ENCODE data around the gene WFS1.

Gene WFS1

GRCh38 chr4:6327220-6327917, 57.7 kb downstream of the WFS1 start:
- peak; percentile 69 to 75 for DNase-seq (ENCODE audit: low read depth in 2 of 2)
- peak; percentile 92 for TF ChIP-seq CTCF (IDR thresholded peaks at IDR 0.05; ENCODE audit: low read depth, low read length)
- H3K4me3 ChIP-seq (replicated peaks in 1 of 2; ENCODE audit: low read depth in 2 of 2, low read length in 2 of 2), result no peak overlapping the region

GRCh38 chr4:6328526-6328925, 58.9 kb downstream of the WFS1 start:
- no peak for TF ChIP-seq CTCF (IDR thresholded peaks at IDR 0.05; ENCODE audit: low read depth, low read length)
- H3K4me3 ChIP-seq (replicated peaks in 1 of 2; ENCODE audit: low read depth in 2 of 2, low read length in 2 of 2), result no peak overlapping the region
- DNase-seq (ENCODE audit: low read depth in 2 of 2), result no peak

- TF ChIP-seq CTCF (IDR thresholded peaks at IDR 0.05; ENCODE audit: low read depth, low read length), result no peak
- no peak for DNase-seq (ENCODE audit: low read depth in 2 of 2)
These were observed 60.1 kb downstream of the WFS1 start for GRCh38 chr4:6329478-6330383.

GRCh38 chr4:6330384-6330767, 60.7 kb downstream of the WFS1 start:
- no peak overlapping the region for H3K4me3 ChIP-seq (replicated peaks in 1 of 2; ENCODE audit: low read depth in 2 of 2, low read length in 2 of 2)
- DNase-seq (ENCODE audit: low read depth in 2 of 2), result no peak
- no peak for TF ChIP-seq CTCF (IDR thresholded peaks at IDR 0.05; ENCODE audit: low read depth, low read length)

More at GRCh38 chr4:6329478-6330383, 60.1 kb downstream of the WFS1 start:
- H3K4me3 ChIP-seq (replicated peaks in 1 of 2; ENCODE audit: low read depth in 2 of 2, low read length in 2 of 2), result no peak overlapping the region

GRCh38 chr4:6331018-6331417, 61.4 kb downstream of the WFS1 start:
- peak; percentile 16 to 47 for DNase-seq (ENCODE audit: low read depth in 2 of 2)
- H3K4me3 ChIP-seq (replicated peaks in 1 of 2; ENCODE audit: low read depth in 2 of 2, low read length in 2 of 2), result no peak overlapping the region
- TF ChIP-seq CTCF (IDR thresholded peaks at IDR 0.05; ENCODE audit: low read depth, low read length), result peak; percentile 79

- no peak overlapping the region for H3K4me3 ChIP-seq (replicated peaks in 1 of 2; ENCODE audit: low read depth in 2 of 2, low read length in 2 of 2)
- no peak for TF ChIP-seq CTCF (IDR thresholded peaks at IDR 0.05; ENCODE audit: low read depth, low read length)
- no peak for DNase-seq (ENCODE audit: low read depth in 2 of 2)
These were observed 61.8 kb downstream of the WFS1 start for GRCh38 chr4:6331468-6331867.

Data from cardiac fibroblast (primary cell).